ENCODE measurements around the gene PTS. TPM values are rescaled to one million over a fixed set of nuclear protein-coding genes. Genes with fewer than 3 reads are reported as not detected.

Gene PTS
- polyA plus RNA-seq, 1 experiment: 21.3 TPM

GRCh38 chr11:112212710-112213109, 13.5 kb upstream of the PTS start:
- no peak for TF ChIP-seq CTCF (IDR thresholded peaks at IDR 0.05; ENCODE audit: insufficient read depth, low read depth, low read length)
- no peak for DNase-seq (ENCODE audit: low read depth)
- ChIA-PET CTCF (interaction anchor here (1.2 to 20.9 kb wide), 2 partner anchors 10 to 67 kb away, joined by 3 to 560 read pairs; no protein-coding TSS in a partner anchor), POLR2A (no interaction called here)
- H3K4me3 ChIP-seq (ENCODE audit: low read depth, low read length): no peak overlapping the region
- no peaks in the 10 kb centered on the region for H3K36me3 ChIP-seq (ENCODE audit: control insufficient read depth, insufficient read depth, low read length)
- no peaks in the 10 kb centered on the region for H3K27me3 ChIP-seq (ENCODE audit: control insufficient read depth, insufficient read depth, low read length)

GRCh38 chr11:112213753-112214152, 12.5 kb upstream of the PTS start:
- ChIA-PET POLR2A (no interaction called here), CTCF (interaction anchor here (1.2 to 20.9 kb wide), 3 partner anchors 49 to 100 kb away, joined by 3 to 560 read pairs (median 7); no protein-coding TSS in a partner anchor)
- Histone ChIP-seq H3K36me3 (ENCODE audit: control insufficient read depth, insufficient read depth, low read length) (no peaks in the 10 kb centered on the region), H3K4me3 (ENCODE audit: low read depth, low read length) (no peak overlapping the region), H3K27me3 (ENCODE audit: control insufficient read depth, insufficient read depth, low read length) (no peaks in the 10 kb centered on the region)
- DNase-seq (ENCODE audit: low read depth): no peak
- no peak for TF ChIP-seq CTCF (IDR thresholded peaks at IDR 0.05; ENCODE audit: insufficient read depth, low read depth, low read length)

GRCh38 chr11:112215621-112216020, 10.6 kb upstream of the PTS start:
- Histone ChIP-seq H3K36me3 (ENCODE audit: control insufficient read depth, insufficient read depth, low read length) (no peaks in the 10 kb centered on the region), H3K4me3 (ENCODE audit: low read depth, low read length) (no peak overlapping the region), H3K27me3 (ENCODE audit: control insufficient read depth, insufficient read depth, low read length) (no peaks in the 10 kb centered on the region)
- ChIA-PET CTCF (interaction anchor here (0.6 to 20.9 kb wide), 3 partner anchors 64 to 1089 kb away, joined by 4 to 560 read pairs (median 5); no protein-coding TSS in a partner anchor), POLR2A (no interaction called here)
- no peak for TF ChIP-seq CTCF (IDR thresholded peaks at IDR 0.05; ENCODE audit: insufficient read depth, low read depth, low read length)
- DNase-seq (ENCODE audit: low read depth): no peak

- no peaks in the 10 kb centered on the region for H3K27me3 ChIP-seq (ENCODE audit: control insufficient read depth, insufficient read depth, low read length)
- CTCF ChIA-PET: interaction anchor here (20.9 kb wide), 1 partner anchor 63 kb away, joined by 560 read pairs; no protein-coding TSS in a partner anchor
- POLR2A ChIA-PET: no interaction called here
- H3K4me3 ChIP-seq (ENCODE audit: low read depth, low read length): no peak overlapping the region
- H3K36me3 ChIP-seq (ENCODE audit: control insufficient read depth, insufficient read depth, low read length): no peaks in the 10 kb centered on the region
- DNase-seq (ENCODE audit: low read depth): peak; percentile 27
- no peak for TF ChIP-seq CTCF (IDR thresholded peaks at IDR 0.05; ENCODE audit: insufficient read depth, low read depth, low read length)
These were observed 9.6 kb upstream of the PTS start for GRCh38 chr11:112216561-112217105.

- Histone ChIP-seq H3K27me3 (ENCODE audit: control insufficient read depth, insufficient read depth, low read length) (no peaks in the 10 kb centered on the region), H3K4me3 (ENCODE audit: low read depth, low read length) (no peak overlapping the region), H3K36me3 (ENCODE audit: control insufficient read depth, insufficient read depth, low read length) (no peaks in the 10 kb centered on the region)
- TF ChIP-seq CTCF (IDR thresholded peaks at IDR 0.05; ENCODE audit: insufficient read depth, low read depth, low read length): peak; percentile 61
- DNase-seq (ENCODE audit: low read depth): no peak
- CTCF ChIA-PET: interaction anchor here (0.6 to 20.9 kb wide), 15 partner anchors 10 to 772 kb away, joined by 3 to 560 read pairs (median 3); no protein-coding TSS in a partner anchor
- POLR2A ChIA-PET: no interaction called here
These were observed 6.6 kb upstream of the PTS start for GRCh38 chr11:112219476-112220232.
